ENCODE results near the gene C3.
"Not testable (repeated sequence)": the region's sequence is repeated elsewhere in the genome, so short reads cannot be mapped to it uniquely, and the experiment has no call there.

The C3 gene

GRCh38 chr19:6690160-6690885, 30.1 kb downstream of the C3 start:
- no peak for DNase-seq (ENCODE audit: low read depth)

GRCh38 chr19:6687114-6687513, 33.3 kb downstream of the C3 start:
- no peak for DNase-seq (ENCODE audit: low read depth)

- no peak for DNase-seq (ENCODE audit: low read depth)
Observed at GRCh38 chr19:6686628-6686975, 33.8 kb downstream of the C3 start.

GRCh38 chr19:6685962-6686627, 34.4 kb downstream of the C3 start:
- DNase-seq (ENCODE audit: low read depth): no peak

GRCh38 chr19:6685482-6685881, 35.0 kb downstream of the C3 start:
- no peak for DNase-seq (ENCODE audit: low read depth)

GRCh38 chr19:6683971-6684370, 36.5 kb downstream of the C3 start:
- no peak for DNase-seq (ENCODE audit: low read depth)

- DNase-seq (ENCODE audit: low read depth): no peak
Observed at GRCh38 chr19:6682607-6683128, 37.8 kb downstream of the C3 start.

GRCh38 chr19:6680141-6680540, 40.3 kb downstream of the C3 start:
- DNase-seq (ENCODE audit: low read depth): no peak

GRCh38 chr19:6679139-6679538, 41.3 kb downstream of the C3 start:
- DNase-seq (ENCODE audit: low read depth): no peak

GRCh38 chr19:6678690-6679109, 41.8 kb downstream of the C3 start:
- no peak for DNase-seq (ENCODE audit: low read depth)

GRCh38 chr19:6677883-6678689, 42.4 kb downstream of the C3 start:
- no peak for DNase-seq (ENCODE audit: low read depth)

GRCh38 chr19:6677495-6677882, 43.0 kb downstream of the C3 start:
- DNase-seq (ENCODE audit: low read depth): no peak

GRCh38 chr19:6676288-6676687, 44.2 kb downstream of the C3 start:
- no peak for DNase-seq (ENCODE audit: low read depth)

- peak; percentile 76 for DNase-seq (ENCODE audit: low read depth)
Observed at GRCh38 chr19:6674868-6675305, 45.6 kb downstream of the C3 start.

GRCh38 chr19:6674408-6674807, 46.0 kb downstream of the C3 start:
- DNase-seq (ENCODE audit: low read depth): not testable (repeated sequence)

GRCh38 chr19:6672693-6673290, 47.7 kb downstream of the C3 start:
- no peak for DNase-seq (ENCODE audit: low read depth)

GRCh38 chr19:6671960-6672359, 48.5 kb downstream of the C3 start:
- no peak for DNase-seq (ENCODE audit: low read depth)

GRCh38 chr19:6668691-6669090, 51.8 kb downstream of the C3 start:
- no peak for DNase-seq (ENCODE audit: low read depth)

- DNase-seq (ENCODE audit: low read depth): no peak
Observed at GRCh38 chr19:6667114-6667627, 53.3 kb downstream of the C3 start.

GRCh38 chr19:6664916-6665315, 55.5 kb downstream of the C3 start:
- DNase-seq (ENCODE audit: low read depth): no peak

GRCh38 chr19:6663236-6664201, 56.9 kb downstream of the C3 start:
- DNase-seq (ENCODE audit: low read depth): no peak

All from activated T-cell treated with anti-CD3 and anti-CD28 coated beads for 1 hour (primary cell).